ENCODE results near the gene TRMO. TPM values are rescaled to one million over a fixed set of nuclear protein-coding genes. Genes with fewer than 3 reads are reported as not detected.

Gene TRMO
- total RNA-seq, 4 donors from 2014 or later, result 14.3 to 25.3 (median 16.8) TPM

DNA sequence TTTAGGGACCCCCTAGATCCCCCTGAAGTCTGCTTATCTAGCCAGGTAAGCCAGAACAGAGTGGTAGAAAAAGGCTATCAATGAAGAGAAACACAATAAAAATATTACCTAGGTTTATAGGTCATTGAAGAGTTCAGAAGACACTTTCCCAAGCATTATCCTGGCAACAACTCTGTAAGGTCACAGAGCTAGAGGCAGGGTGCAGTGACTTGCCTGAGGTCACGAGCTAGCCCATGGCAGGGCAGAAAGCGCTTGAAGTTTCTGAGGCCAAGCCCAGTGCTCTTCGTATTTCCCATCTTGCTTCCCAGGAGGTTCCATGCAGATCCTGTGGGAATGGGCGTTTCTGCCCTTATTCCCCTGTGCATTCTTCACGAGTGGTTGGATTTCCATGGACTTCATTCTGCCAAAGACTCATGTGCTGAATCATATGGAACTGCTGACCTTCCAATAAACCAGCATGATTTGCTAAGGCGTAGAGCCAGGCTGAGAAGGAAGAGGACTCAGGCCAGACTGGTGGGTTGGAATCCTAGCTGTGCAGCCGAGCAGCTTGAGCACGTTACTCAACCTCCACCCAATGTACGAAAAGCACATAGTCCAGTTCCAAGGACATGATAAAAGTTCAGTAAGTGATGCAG lies 22.1 kb downstream of the TRMO start:
- TF ChIP-seq, protein P1, sequence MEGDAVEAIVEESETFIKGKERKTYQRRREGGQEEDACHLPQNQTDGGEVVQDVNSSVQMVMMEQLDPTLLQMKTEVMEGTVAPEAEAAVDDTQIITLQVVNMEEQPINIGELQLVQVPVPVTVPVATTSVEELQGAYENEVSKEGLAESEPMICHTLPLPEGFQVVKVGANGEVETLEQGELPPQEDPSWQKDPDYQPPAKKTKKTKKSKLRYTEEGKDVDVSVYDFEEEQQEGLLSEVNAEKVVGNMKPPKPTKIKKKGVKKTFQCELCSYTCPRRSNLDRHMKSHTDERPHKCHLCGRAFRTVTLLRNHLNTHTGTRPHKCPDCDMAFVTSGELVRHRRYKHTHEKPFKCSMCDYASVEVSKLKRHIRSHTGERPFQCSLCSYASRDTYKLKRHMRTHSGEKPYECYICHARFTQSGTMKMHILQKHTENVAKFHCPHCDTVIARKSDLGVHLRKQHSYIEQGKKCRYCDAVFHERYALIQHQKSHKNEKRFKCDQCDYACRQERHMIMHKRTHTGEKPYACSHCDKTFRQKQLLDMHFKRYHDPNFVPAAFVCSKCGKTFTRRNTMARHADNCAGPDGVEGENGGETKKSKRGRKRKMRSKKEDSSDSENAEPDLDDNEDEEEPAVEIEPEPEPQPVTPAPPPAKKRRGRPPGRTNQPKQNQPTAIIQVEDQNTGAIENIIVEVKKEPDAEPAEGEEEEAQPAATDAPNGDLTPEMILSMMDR (IDR thresholded peaks at IDR 0.05), result no peak
- TF ChIP-seq POLR2AphosphoS5 (IDR thresholded peaks at IDR 0.05) (no peak), POLR2A (IDR thresholded peaks at IDR 0.05) (no peak), EP300 (IDR thresholded peaks at IDR 0.05) (no peak)
- H3K9me3 ChIP-seq, result no peaks in the 10 kb centered on the region
- ATAC-seq, result no peak
- H3K4me1 ChIP-seq, result peaks cover 0 to 13% (median 0%) of the 10 kb centered on the region in 3 donors
- H3K4me3 ChIP-seq, result no peak overlapping the region
- no peak overlapping the region for H3K27ac ChIP-seq
- H3K27me3 ChIP-seq, result no peaks in the 10 kb centered on the region
- WGBS, 2 donors (ENCODE audit: low coverage in 1 of 2), result 82 to 95% methylated on average over 6 to 9 of the region's 9 CpGs
- peaks cover 0 to 69% of the 10 kb centered on the region in 2 donors for H3K36me3 ChIP-seq

DNA sequence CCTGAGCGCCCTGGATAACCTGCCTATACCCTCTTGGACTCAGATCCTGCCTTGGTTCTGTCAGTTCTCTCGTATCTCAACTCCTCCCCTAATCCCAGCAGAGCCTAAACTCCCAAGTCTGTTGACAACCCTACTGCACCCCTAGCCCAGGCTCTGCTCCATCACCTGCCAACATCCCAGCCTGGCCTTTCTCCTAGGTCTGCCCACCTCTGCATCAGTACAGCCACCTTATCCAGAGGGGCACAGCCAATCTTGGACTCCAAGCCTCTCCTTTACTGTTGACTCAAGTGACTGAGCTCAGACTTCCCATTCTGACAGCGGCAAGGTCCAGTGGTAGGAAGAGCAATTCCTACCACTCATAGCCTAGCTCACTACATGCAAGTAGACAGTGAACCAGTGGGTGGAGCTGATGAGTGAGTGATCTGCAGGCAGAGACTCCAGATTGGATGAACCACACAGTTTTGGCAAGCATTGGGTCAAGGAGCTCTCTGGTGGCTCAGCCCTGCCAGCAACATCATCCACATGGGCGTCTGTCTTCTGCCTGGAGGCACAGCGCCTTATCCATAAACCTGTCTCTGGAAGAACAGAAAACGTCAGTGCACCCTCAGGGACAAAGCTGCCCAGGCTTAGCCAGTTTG lies 26.5 kb downstream of the TRMO start:
- ATAC-seq, result no peak
- peaks cover 0 to 53% of the 10 kb centered on the region in 2 donors for H3K36me3 ChIP-seq
- no peaks in the 10 kb centered on the region for H3K27me3 ChIP-seq
- peaks cover 0 to 4% (median 0%) of the 10 kb centered on the region in 3 donors for H3K4me1 ChIP-seq
- no peak overlapping the region for H3K4me3 ChIP-seq
- no peak overlapping the region for H3K27ac ChIP-seq
- TF ChIP-seq POLR2A (IDR thresholded peaks at IDR 0.05) (no peak), EP300 (IDR thresholded peaks at IDR 0.05) (no peak), POLR2AphosphoS5 (IDR thresholded peaks at IDR 0.05) (no peak)
- TF ChIP-seq, protein P1 (IDR thresholded peaks at IDR 0.05), result no peak
- 76 to 100% methylated on average over 2 to 5 of the region's 6 CpGs for WGBS, 2 donors (ENCODE audit: low coverage in 1 of 2)
- peaks cover 0 to 15% (median 0%) of the 10 kb centered on the region in 3 donors for H3K9me3 ChIP-seq

DNA sequence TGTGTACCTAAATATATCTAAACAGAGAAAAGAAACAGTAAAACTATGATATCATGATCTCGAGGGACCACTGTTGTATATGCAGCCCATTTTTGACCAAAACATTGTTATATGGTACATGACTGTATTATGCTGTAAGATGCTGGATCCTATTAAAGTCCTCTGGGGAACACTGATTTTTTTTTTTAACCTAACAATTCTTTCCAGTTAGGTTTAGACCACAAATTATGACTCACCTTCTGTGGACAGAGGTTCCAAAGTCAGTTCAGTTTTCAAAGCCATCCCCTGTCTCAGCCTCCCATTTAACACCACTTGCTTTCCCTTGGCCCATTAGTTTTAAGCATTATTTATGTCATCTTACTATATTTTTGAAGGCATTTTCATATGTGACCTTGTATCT lies 27.1 kb downstream of the TRMO start:
- no peak overlapping the region for H3K4me3 ChIP-seq
- TF ChIP-seq, protein P1 (IDR thresholded peaks at IDR 0.05), result no peak
- TF ChIP-seq EP300 (IDR thresholded peaks at IDR 0.05) (no peak), POLR2A (IDR thresholded peaks at IDR 0.05) (no peak)
- peaks cover 0 to 52% of the 10 kb centered on the region in 2 donors for H3K36me3 ChIP-seq
- 83 to 89% methylated on average over 1 of the region's 1 CpG for WGBS, 2 donors (ENCODE audit: low coverage in 1 of 2)
- H3K9me3 ChIP-seq, result peaks cover 0 to 15% (median 0%) of the 10 kb centered on the region in 3 donors
- H3K27me3 ChIP-seq, result no peaks in the 10 kb centered on the region
- H3K4me1 ChIP-seq, result no peaks in the 10 kb centered on the region
- H3K27ac ChIP-seq, result no peak overlapping the region
- no peak for ATAC-seq

DNA sequence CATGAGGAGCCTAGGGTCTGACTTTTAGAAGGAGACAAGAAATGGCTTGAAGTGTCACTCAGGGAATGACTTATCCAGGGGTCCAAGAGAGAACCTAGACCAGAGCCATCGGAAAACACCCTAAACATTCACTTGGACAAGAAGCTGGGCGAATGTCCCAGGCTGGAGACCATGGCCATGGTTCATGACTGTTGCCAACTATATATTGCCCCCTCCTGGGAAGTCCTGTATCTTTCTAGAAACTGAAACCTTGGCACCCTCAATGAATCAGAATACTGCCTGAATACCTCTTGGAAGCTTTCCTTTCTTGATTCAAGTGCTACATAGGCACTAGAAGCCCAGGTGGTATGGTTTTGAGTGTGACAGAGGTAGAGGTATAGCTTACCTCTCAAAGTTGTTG lies 29.9 kb downstream of the TRMO start:
- peaks cover 0 to 29% of the 10 kb centered on the region in 2 donors for H3K36me3 ChIP-seq
- no peak overlapping the region for H3K27ac ChIP-seq
- no peak for ATAC-seq
- H3K9me3 ChIP-seq, result peaks cover 0 to 15% (median 0%) of the 10 kb centered on the region in 3 donors
- TF ChIP-seq POLR2A (IDR thresholded peaks at IDR 0.05), result no peak
- TF ChIP-seq EP300 (IDR thresholded peaks at IDR 0.05), result no peak
- TF ChIP-seq POLR2AphosphoS5 (IDR thresholded peaks at IDR 0.05), result no peak
- TF ChIP-seq, protein P1 (IDR thresholded peaks at IDR 0.05), result no peak
- WGBS, 2 donors (ENCODE audit: low coverage in 1 of 2), result 82 to 83% methylated on average over 2 of the region's 2 CpGs
- H3K4me3 ChIP-seq, result no peak overlapping the region
- no peaks in the 10 kb centered on the region for H3K4me1 ChIP-seq
- H3K27me3 ChIP-seq, result no peaks in the 10 kb centered on the region

DNA sequence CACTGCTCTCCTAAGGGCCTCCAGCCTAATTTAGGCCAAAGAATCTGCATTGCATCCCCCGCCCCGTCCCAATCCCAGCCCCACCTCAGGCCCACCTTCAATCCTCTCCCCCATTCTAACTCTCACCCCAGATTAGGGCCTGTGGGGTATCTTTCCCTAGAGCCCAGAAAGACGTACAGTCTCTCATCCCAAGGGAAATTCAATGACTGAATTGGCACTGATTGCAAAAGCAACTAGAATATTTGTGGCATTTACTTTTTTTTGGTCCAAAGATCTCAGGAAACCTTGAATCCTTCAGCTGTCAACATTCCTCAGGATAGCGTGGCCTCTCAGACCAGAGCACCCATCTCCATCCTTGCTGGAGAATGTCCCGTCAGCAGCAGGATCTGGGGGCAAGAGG lies 30.6 kb downstream of the TRMO start:
- Histone ChIP-seq H3K9me3 (peaks cover 0 to 15% (median 0%) of the 10 kb centered on the region in 3 donors), H3K36me3 (peaks cover 0 to 22% of the 10 kb centered on the region in 2 donors), H3K27ac (no peak overlapping the region), H3K4me1 (no peaks in the 10 kb centered on the region), H3K27me3 (no peaks in the 10 kb centered on the region), H3K4me3 (no peak overlapping the region)
- no peak for ATAC-seq
- no peak for TF ChIP-seq POLR2A (IDR thresholded peaks at IDR 0.05)
- 40 to 56% methylated on average over 1 to 2 of the region's 5 CpGs for WGBS, 2 donors (ENCODE audit: low coverage in 1 of 2)

All from gastroesophageal sphincter (tissue), 4 donors.